ENCODE results near the gene MEIG1. TPM values are rescaled to one million over a fixed set of nuclear protein-coding genes. Genes with fewer than 3 reads are reported as not detected.

The MEIG1 gene
- polyA plus RNA-seq, 1 donor from 2014 or later: 2.0 TPM

GRCh38 chr10:14926061-14926470 is 33.1 kb upstream of the MEIG1 start:
- no peak overlapping the region for H3K27ac ChIP-seq (ENCODE audit: low read length)
- H3K36me3 ChIP-seq (ENCODE audit: insufficient read depth, low read length): no peaks in the 10 kb centered on the region
- H3K4me3 ChIP-seq (ENCODE audit: low read length): no peak overlapping the region
- H3K79me2 ChIP-seq (replicated peaks; ENCODE audit: insufficient read depth, low read length): no peaks in the 10 kb centered on the region
- no peaks in the 10 kb centered on the region for H3K9me3 ChIP-seq (ENCODE audit: low read length)
- H3K9me2 ChIP-seq (ENCODE audit: insufficient read depth, low read length): no peaks in the 10 kb centered on the region
- no peak overlapping the region for H3K4me2 ChIP-seq (ENCODE audit: low read length)
- no peaks in the 10 kb centered on the region for H3F3A ChIP-seq (ENCODE audit: insufficient read depth, low read length, poor library complexity, severe bottlenecking)
- no peak overlapping the region for H2AFZ ChIP-seq (ENCODE audit: low read depth, low read length)
- no peak overlapping the region for H3K9ac ChIP-seq (ENCODE audit: low read length)
- TF ChIP-seq EZH2 (IDR thresholded peaks at IDR 0.05; ENCODE audit: borderline replicate concordance, insufficient read depth, low read length, poor library complexity, severe bottlenecking) (no peak), EP300 (conservative IDR thresholded peaks at IDR 0.05; ENCODE audit: poor library complexity, severe bottlenecking) (no peak), TAF1 (IDR thresholded peaks at IDR 0.05; ENCODE audit: low read depth) (no peak), MXI1 (conservative IDR thresholded peaks at IDR 0.05; ENCODE audit: poor library complexity, severe bottlenecking) (no peak), REST (IDR thresholded peaks at IDR 0.05; ENCODE audit: borderline replicate concordance) (no peak), RAD21 (conservative IDR thresholded peaks at IDR 0.05) (no peak), POLR2AphosphoS5 (IDR thresholded peaks at IDR 0.05) (no peak), SMC3 (conservative IDR thresholded peaks at IDR 0.05; ENCODE audit: poor library complexity) (no peak)
- TF ChIP-seq, protein P1, sequence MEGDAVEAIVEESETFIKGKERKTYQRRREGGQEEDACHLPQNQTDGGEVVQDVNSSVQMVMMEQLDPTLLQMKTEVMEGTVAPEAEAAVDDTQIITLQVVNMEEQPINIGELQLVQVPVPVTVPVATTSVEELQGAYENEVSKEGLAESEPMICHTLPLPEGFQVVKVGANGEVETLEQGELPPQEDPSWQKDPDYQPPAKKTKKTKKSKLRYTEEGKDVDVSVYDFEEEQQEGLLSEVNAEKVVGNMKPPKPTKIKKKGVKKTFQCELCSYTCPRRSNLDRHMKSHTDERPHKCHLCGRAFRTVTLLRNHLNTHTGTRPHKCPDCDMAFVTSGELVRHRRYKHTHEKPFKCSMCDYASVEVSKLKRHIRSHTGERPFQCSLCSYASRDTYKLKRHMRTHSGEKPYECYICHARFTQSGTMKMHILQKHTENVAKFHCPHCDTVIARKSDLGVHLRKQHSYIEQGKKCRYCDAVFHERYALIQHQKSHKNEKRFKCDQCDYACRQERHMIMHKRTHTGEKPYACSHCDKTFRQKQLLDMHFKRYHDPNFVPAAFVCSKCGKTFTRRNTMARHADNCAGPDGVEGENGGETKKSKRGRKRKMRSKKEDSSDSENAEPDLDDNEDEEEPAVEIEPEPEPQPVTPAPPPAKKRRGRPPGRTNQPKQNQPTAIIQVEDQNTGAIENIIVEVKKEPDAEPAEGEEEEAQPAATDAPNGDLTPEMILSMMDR (IDR thresholded peaks at IDR 0.05; ENCODE audit: poor library complexity, severe bottlenecking): no peak
- H3K27me3 ChIP-seq (ENCODE audit: insufficient read depth, low read depth, low read length): no peaks in the 10 kb centered on the region
- no peaks in the 10 kb centered on the region for H4K20me1 ChIP-seq (ENCODE audit: insufficient read depth)

GRCh38 chr10:14926722-14927416 is 32.3 kb upstream of the MEIG1 start:
- H3K4me2 ChIP-seq (ENCODE audit: low read length): no peak overlapping the region
- no peaks in the 10 kb centered on the region for H3K9me3 ChIP-seq (ENCODE audit: low read length)
- H3K27ac ChIP-seq (ENCODE audit: low read length): no peak overlapping the region
- H4K20me1 ChIP-seq (ENCODE audit: insufficient read depth): no peaks in the 10 kb centered on the region
- no peaks in the 10 kb centered on the region for H3F3A ChIP-seq (ENCODE audit: insufficient read depth, low read length, poor library complexity, severe bottlenecking)
- H3K79me2 ChIP-seq (replicated peaks; ENCODE audit: insufficient read depth, low read length): no peaks in the 10 kb centered on the region
- no peak overlapping the region for H2AFZ ChIP-seq (ENCODE audit: low read depth, low read length)
- H3K9me2 ChIP-seq (ENCODE audit: insufficient read depth, low read length): no peaks in the 10 kb centered on the region
- H3K36me3 ChIP-seq (ENCODE audit: insufficient read depth, low read length): no peaks in the 10 kb centered on the region
- no peak overlapping the region for H3K4me3 ChIP-seq (ENCODE audit: low read length)
- TF ChIP-seq, protein P1 (IDR thresholded peaks at IDR 0.05; ENCODE audit: poor library complexity, severe bottlenecking): no peak
- no peak for TF ChIP-seq POLR2AphosphoS5 (IDR thresholded peaks at IDR 0.05)
- no peak for TF ChIP-seq RAD21 (conservative IDR thresholded peaks at IDR 0.05)
- no peak for TF ChIP-seq TAF1 (IDR thresholded peaks at IDR 0.05; ENCODE audit: low read depth)
- no peak for TF ChIP-seq SMC3 (conservative IDR thresholded peaks at IDR 0.05; ENCODE audit: poor library complexity)
- TF ChIP-seq MXI1 (conservative IDR thresholded peaks at IDR 0.05; ENCODE audit: poor library complexity, severe bottlenecking): no peak
- no peak for TF ChIP-seq EZH2 (IDR thresholded peaks at IDR 0.05; ENCODE audit: borderline replicate concordance, insufficient read depth, low read length, poor library complexity, severe bottlenecking)
- TF ChIP-seq REST (IDR thresholded peaks at IDR 0.05; ENCODE audit: borderline replicate concordance): no peak
- TF ChIP-seq EP300 (conservative IDR thresholded peaks at IDR 0.05; ENCODE audit: poor library complexity, severe bottlenecking): no peak
- no peaks in the 10 kb centered on the region for H3K27me3 ChIP-seq (ENCODE audit: insufficient read depth, low read depth, low read length)
- H3K9ac ChIP-seq (ENCODE audit: low read length): no peak overlapping the region
